SK-N-SH (cell line): ENCODE data around the gene CYP2B6. TPM values are rescaled to one million over a fixed set of nuclear protein-coding genes. Genes with fewer than 3 reads are reported as not detected.
A peak's percentile ranks its signal among the peaks of the same experiment; 100 is the strongest.

Experiments
- CTCF ChIA-PET: fragments of 300-600, 350-600 bp; formaldehyde crosslinking; extraction: SDS; loops from one replicate; lab custom pipeline; 2021; lab: Yijun Ruan, JAX
- POLR2A ChIA-PET: fragments of 350-600 bp; sonication (Branson Sonifier 250); formaldehyde crosslinking; extraction: SDS; loops from one replicate; lab custom pipeline; 2020; ENCODE audit warnings: antibody characterized with exemption, inconsistent platforms; lab: Yijun Ruan, JAX
- DNase-seq: peaks from one replicate; pipeline ENCODE4 v3.0.0; 2012
- H2AFZ ChIP-seq: fragments of 200-600 bp; sonication (generic); 2 replicates; pipeline ENCODE4 v1.8.1; 2016; ENCODE audit warnings: antibody characterized with exemption, mild to moderate bottlenecking, low read depth
- H3F3A ChIP-seq: fragments of 200-600 bp; sonication (generic); replicated peaks from 2 replicates; pipeline ENCODE3; 2016; ENCODE audit warnings: antibody characterized with exemption, mild to moderate bottlenecking; ENCODE audit not compliant: insufficient read depth
- H3K27ac ChIP-seq, 2 experiments: fragments of 200-500 bp in 1 of 2; fragments of 200-600 bp in 1 of 2; sonication (Bioruptor generic) in 1 of 2; sonication (generic), shearing (Covaris generic) in 1 of 2; 2 replicates each; pipeline versions ENCODE4 v1.5.1 to v1.6.1; 2014 to 2016; ENCODE audit warnings: low read depth in 2 of 2, inconsistent platforms in 1 of 2, low read length in 1 of 2, mild to moderate bottlenecking in 1 of 2, mixed read lengths in 1 of 2
- H3K27me3 ChIP-seq: fragments of 200-600 bp; sonication (generic), shearing (Covaris generic); 2 replicates; pipeline ENCODE4 v1.6.1; 2016; ENCODE audit warnings: mixed run types; ENCODE audit not compliant: insufficient read depth
- H3K36me3 ChIP-seq, 2 experiments: fragments of 200-500 bp in 1 of 2; fragments of 200-600 bp in 1 of 2; sonication (Bioruptor generic) in 1 of 2; sonication (generic) in 1 of 2; replicated peaks in 1 of 2; 2 replicates each; pipeline versions ENCODE3 to v1.5.1; 2014 to 2016; ENCODE audit warnings: low read length in 1 of 2, mild to moderate bottlenecking in 1 of 2; ENCODE audit not compliant: insufficient read depth in 2 of 2, control insufficient read depth in 1 of 2
- H3K4me1 ChIP-seq, 2 experiments: fragments of 200-500 bp in 1 of 2; fragments of 200-600 bp in 1 of 2; sonication (Bioruptor generic) in 1 of 2; sonication (generic), shearing (Covaris generic) in 1 of 2; 2 replicates each; pipeline versions ENCODE4 v1.5.1 to v1.6.1; 2014 to 2016; ENCODE audit warnings: low read depth in 1 of 2, low read length in 1 of 2, mixed run types in 1 of 2; ENCODE audit not compliant: insufficient read depth in 2 of 2, control insufficient read depth in 1 of 2
- H3K4me2 ChIP-seq: fragments of 200-600 bp; sonication (generic), shearing (Covaris generic); 2 replicates; pipeline ENCODE4 v1.6.1; 2017; ENCODE audit warnings: mixed run types
- H3K4me3 ChIP-seq, 2 experiments: fragments of 200-500 bp in 1 of 2; fragments of 200-600 bp in 1 of 2; sonication (Bioruptor generic) in 1 of 2; sonication (generic), shearing (Covaris generic) in 1 of 2; 2 replicates each; pipeline versions ENCODE4 v1.5.1 to v1.8.1; 2014 to 2016; ENCODE audit warnings: low read depth in 2 of 2, inconsistent platforms in 1 of 2, low read length in 1 of 2, mild to moderate bottlenecking in 1 of 2, mixed read lengths in 1 of 2, moderate library complexity in 1 of 2
- H3K79me2 ChIP-seq: fragments of 200-600 bp; sonication (generic); 2 replicates; pipeline ENCODE4 v1.8.1; 2017; ENCODE audit warnings: mild to moderate bottlenecking; ENCODE audit not compliant: insufficient read depth
- H3K9ac ChIP-seq: fragments of 200-600 bp; sonication (generic); 2 replicates; pipeline ENCODE4 v1.6.1; 2017; ENCODE audit warnings: mixed run types
- H3K9me2 ChIP-seq: fragments of 200-600 bp; sonication (generic); 2 replicates; pipeline ENCODE4 v1.6.1; 2017; ENCODE audit warnings: mixed run types
- H3K9me3 ChIP-seq: fragments of 200-600 bp; sonication (generic); 2 replicates; pipeline ENCODE4 v1.6.1; 2017; ENCODE audit warnings: mixed run types, mild to moderate bottlenecking, moderate library complexity
- H4K20me1 ChIP-seq: fragments of 200-600 bp; sonication (generic); 2 replicates; pipeline ENCODE4 v1.6.1; 2017; ENCODE audit warnings: mild to moderate bottlenecking, mixed run types; ENCODE audit not compliant: insufficient read depth
- CHD2 ChIP-seq: fragments of 150-350 bp; IDR thresholded peaks from 2 replicates; pipeline ENCODE4 v1.6.1; 2018; ENCODE audit warnings: low read length; ENCODE audit not compliant: partially characterized antibody
- CTCF ChIP-seq: fragments of 200-600 bp; sonication (generic); IDR thresholded peaks from 2 replicates; pipeline ENCODE4 v1.6.1; 2017; ENCODE audit warnings: antibody characterized with exemption, mild to moderate bottlenecking, moderate library complexity
- FOXJ3 ChIP-seq: sonication (generic); formaldehyde crosslinking; IDR thresholded peaks from 2 replicates; pipeline ENCODE4 v1.5.1; 2020; ENCODE audit warnings: mild to moderate bottlenecking, missing genetic modification reagents
- FOXM1 ChIP-seq: IDR thresholded peaks from 2 replicates; pipeline ENCODE4 v1.4.0; 2012; ENCODE audit warnings: low read depth, mild to moderate bottlenecking
- GATA2 ChIP-seq: sonication (generic); formaldehyde crosslinking; IDR thresholded peaks from 2 replicates; pipeline ENCODE4 v1.5.0; 2020; ENCODE audit warnings: mild to moderate bottlenecking, missing genetic modification reagents
- MAX ChIP-seq: IDR thresholded peaks from 2 replicates; pipeline ENCODE4 v1.4.0; 2012; ENCODE audit warnings: low read depth
- MEF2A ChIP-seq: IDR thresholded peaks from 2 replicates; pipeline ENCODE4 v1.4.0; 2012; ENCODE audit warnings: low read depth, borderline replicate concordance
- NRF1 ChIP-seq: IDR thresholded peaks from 2 replicates; pipeline ENCODE4 v1.6.1; 2012; ENCODE audit warnings: low read depth, mild to moderate bottlenecking, low read length
- POLR2AphosphoS5 ChIP-seq: IDR thresholded peaks from 2 replicates; pipeline ENCODE4 v1.6.1; 2012; ENCODE audit warnings: low read depth, low read length
- RAD21 ChIP-seq: IDR thresholded peaks from 2 replicates; pipeline ENCODE4 v1.6.1; 2012; ENCODE audit warnings: mild to moderate bottlenecking, low read length
- RCOR1 ChIP-seq: fragments of 150-350 bp; IDR thresholded peaks from 2 replicates; pipeline ENCODE4 v1.6.1; 2017; ENCODE audit warnings: antibody characterized with exemption, low read length
- RXRA ChIP-seq: IDR thresholded peaks from 2 replicates; pipeline ENCODE4 v1.4.0; 2012; ENCODE audit warnings: low read depth, mild to moderate bottlenecking, borderline replicate concordance
- SMC3 ChIP-seq: IDR thresholded peaks from 2 replicates; pipeline ENCODE4 v1.6.1; 2012; ENCODE audit warnings: low read depth, low read length, improper control_type of control experiment
- TCF12 ChIP-seq: IDR thresholded peaks from 2 replicates; pipeline ENCODE4 v1.4.0; 2012
- ZBTB33 ChIP-seq: IDR thresholded peaks from 2 replicates; pipeline ENCODE4 v1.4.0; 2012; ENCODE audit warnings: low read depth, borderline replicate concordance
- WGBS: methylation state at CpG from one replicate; pipeline ENCODE4 v1.1.6; 2017; ENCODE audit warnings: low lambda C conversion rate; 5-methylcytosine and 5-hydroxymethylcytosine counted together
- polyA plus RNA-seq, 3 experiments: library from polyadenylated mRNA; depleted of rRNA; stranded (reverse); fragments of >200 nt; gene quantifications; 2 replicates each; pipeline ENCODE4 v1.2.3, GENCODE V29; 2012

Gene CYP2B6
- polyA plus RNA-seq, 1 of the 3 experiments (the other 2 are of a cell fraction): not detected

GRCh38 chr19:40974633-40975037 lies 16.4 kb upstream of the CYP2B6 start:
- 0% methylated on average over 4 of the region's 4 CpGs for WGBS

GRCh38 chr19:40976134-40976533 lies 14.9 kb upstream of the CYP2B6 start:
- POLR2A ChIA-PET: no interaction called here
- Histone ChIP-seq H3K9me2 (no peaks in the 10 kb centered on the region), H3K4me2 (no peak overlapping the region), H3K9ac (no peak overlapping the region), H3K4me3 (no peak overlapping the region), H3K4me1 (no peaks in the 10 kb centered on the region), H3K79me2 (no peaks in the 10 kb centered on the region), H3F3A (no peaks in the 10 kb centered on the region), H3K27ac (no peak overlapping the region), H3K36me3 (no peaks in the 10 kb centered on the region), H4K20me1 (no peaks in the 10 kb centered on the region), H2AFZ (no peak overlapping the region), H3K9me3 (no peaks in the 10 kb centered on the region), H3K27me3 (peaks cover 26% of the 10 kb centered on the region; the same call in 1 of the 2 replicates)
- no peak for DNase-seq
- 0% methylated on average over 4 of the region's 4 CpGs for WGBS
- no peak for TF ChIP-seq RCOR1
- TF ChIP-seq MEF2A: no peak
- TF ChIP-seq NRF1: no peak
- TF ChIP-seq FOXM1: no peak
- TF ChIP-seq CHD2: no peak
- TF ChIP-seq FOXJ3 (CRISPR knock-in tag): no peak
- TF ChIP-seq TCF12: no peak
- no peak for TF ChIP-seq ZBTB33
- TF ChIP-seq CTCF: no peak
- no peak for TF ChIP-seq POLR2AphosphoS5
- no peak for TF ChIP-seq GATA2 (CRISPR knock-in tag)
- no peak for TF ChIP-seq RXRA
- no peak for TF ChIP-seq MAX
- CTCF ChIA-PET: interaction anchor here (1.3 kb wide), 2 partner anchors 10 to 169 kb away, joined by 3 to 4 read pairs; no protein-coding TSS in a partner anchor

More at GRCh38 chr19:40974633-40975037, 16.4 kb upstream of the CYP2B6 start:
- TF ChIP-seq SMC3: peak; percentile 79
- peak; percentile 61 for TF ChIP-seq RAD21
- TF ChIP-seq CTCF: peak; percentile 83
- no peak for TF ChIP-seq FOXM1
- H3K4me3 ChIP-seq: no peak overlapping the region; a peak in 1 of 4 replicates
- DNase-seq: peak; percentile 71
- H4K20me1 ChIP-seq: no peaks in the 10 kb centered on the region
- no peaks in the 10 kb centered on the region for H3F3A ChIP-seq
- H2AFZ ChIP-seq: no peak overlapping the region
- peaks cover 27% of the 10 kb centered on the region; the same call in 1 of the 2 replicates for H3K27me3 ChIP-seq
- CTCF ChIA-PET: interaction anchor here (0.6 to 1.8 kb wide), 13 partner anchors 10 to 589 kb away, joined by 3 to 8 read pairs (median 3); partner anchors contain the start of gene CYP2B6
- H3K79me2 ChIP-seq: no peaks in the 10 kb centered on the region
- H3K36me3 ChIP-seq: no peaks in the 10 kb centered on the region
- no peaks in the 10 kb centered on the region for H3K9me3 ChIP-seq
- H3K9me2 ChIP-seq: no peaks in the 10 kb centered on the region
- no peak overlapping the region for H3K27ac ChIP-seq
- H3K4me1 ChIP-seq: no peaks in the 10 kb centered on the region
- H3K9ac ChIP-seq: no peak overlapping the region
- POLR2A ChIA-PET: no interaction called here
- no peak overlapping the region for H3K4me2 ChIP-seq
